Tibial artery (tissue), 4 donors: ENCODE results near the gene HDAC4.

Experiments used
- DNase-seq, 2 donors: peaks; one replicate each; pipeline ENCODE4 v3.0.0-alpha.2; 2019
- H3K27ac ChIP-seq, 2 donors: fragments of 200-600 bp; sonication (generic) in 1 of 2; 1 replicate in 1 of 2; 2 replicates in 1 of 2; pipeline ENCODE4 v1.5.1; 2018 to 2019; ENCODE audit warnings: mild to moderate bottlenecking in 1 of 2
- H3K27me3 ChIP-seq, 2 donors: fragments of 200-600 bp; sonication (generic) in 1 of 2; one replicate each; pipeline versions ENCODE4 v1.5.1 to v1.6.0; 2016 to 2019
- H3K36me3 ChIP-seq, 3 donors: fragments of 200-600 bp; sonication (generic) in 2 of 3; one replicate each; pipeline ENCODE4 v1.5.1; 2016 to 2019; ENCODE audit warnings: mild to moderate bottlenecking in 2 of 3
- H3K4me1 ChIP-seq, 4 donors: fragments of 200-600 bp; sonication (generic) in 2 of 4; 1 replicate in 3 of 4; 2 replicates in 1 of 4; pipeline ENCODE4 v1.5.1; 2016 to 2019
- H3K4me3 ChIP-seq, 2 donors: fragments of 200-600 bp; sonication (generic) in 1 of 2; 1 replicate in 1 of 2; 2 replicates in 1 of 2; pipeline ENCODE4 v1.5.1; 2018 to 2019; ENCODE audit warnings: mild to moderate bottlenecking in 2 of 2
- H3K9me3 ChIP-seq, 3 donors: fragments of 200-600 bp; sonication (generic) in 1 of 3; one replicate each; pipeline ENCODE4 v1.5.1; 2016 to 2019
- CTCF ChIP-seq, 2 experiments: fragments of 200-600 bp in 1 of 2; fragments of 450-650 bp in 1 of 2; IDR thresholded peaks; one replicate each; pipeline ENCODE4 v1.5.1; 2017 to 2019; ENCODE audit warnings: antibody characterized with exemption in 2 of 2, mild to moderate bottlenecking in 1 of 2, moderate library complexity in 1 of 2
- intact Hi-C: fragments of 100-400 bp; cut with DNase I; formaldehyde crosslinking; loops from one replicate; pipeline ENCODE4 v1.15.0; 2023; ENCODE audit warnings: low total_unique reads

Gene HDAC4

DNA sequence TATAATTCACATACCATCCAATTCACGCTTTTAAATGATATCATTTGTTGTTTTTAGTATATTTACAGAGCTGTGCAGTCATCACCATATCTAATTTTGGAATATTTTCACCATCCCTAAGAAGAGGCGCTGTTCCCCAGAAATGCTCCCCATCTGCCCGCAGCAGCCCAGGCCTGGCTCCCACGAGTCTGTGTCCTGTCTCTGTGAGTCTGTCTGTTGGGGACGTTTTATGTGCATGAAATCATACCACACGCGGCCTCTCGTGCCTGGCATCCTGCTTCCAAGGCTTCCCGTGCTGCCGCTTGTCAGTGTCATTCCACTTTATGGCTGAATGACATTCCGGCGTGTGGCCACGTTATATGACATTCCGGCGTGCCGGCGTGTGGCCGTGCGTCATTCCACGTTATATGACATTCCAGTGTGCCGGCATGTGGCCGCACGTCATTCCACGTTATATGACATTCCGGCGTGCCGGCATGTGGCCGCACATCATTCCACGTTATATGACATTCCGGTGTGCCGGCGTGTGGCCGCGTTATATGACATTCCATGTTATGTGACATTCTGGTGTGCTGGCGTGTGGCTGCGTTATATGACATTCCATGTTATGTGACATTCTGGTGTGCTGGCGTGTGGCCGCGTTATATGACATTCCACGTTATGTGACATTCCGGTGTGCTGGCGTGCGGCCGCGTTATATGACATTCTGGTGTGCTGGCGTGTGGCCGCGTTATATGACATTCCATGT, 276.5 kb downstream of the HDAC4 start:
- intact Hi-C loops: no loop called here
- DNase-seq: no peak
- Histone ChIP-seq H3K4me3 (no peak overlapping the region), H3K36me3 (peaks cover 26 to 53% (median 41%) of the 10 kb centered on the region in 3 donors), H3K27ac (no peak overlapping the region), H3K4me1 (no peaks in the 10 kb centered on the region), H3K9me3 (no peaks in the 10 kb centered on the region), H3K27me3 (no peaks in the 10 kb centered on the region)
- no peak for TF ChIP-seq CTCF (IDR thresholded peaks at IDR 0.05)

GRCh38 chr2:239122421-239123110, 278.3 kb downstream of the HDAC4 start:
- TF ChIP-seq CTCF (IDR thresholded peaks at IDR 0.05): no peak
- Histone ChIP-seq H3K4me1 (no peaks in the 10 kb centered on the region), H3K4me3 (no peak overlapping the region), H3K27ac (no peak overlapping the region), H3K36me3 (peaks cover 25 to 40% (median 32%) of the 10 kb centered on the region in 3 donors), H3K9me3 (no peaks in the 10 kb centered on the region), H3K27me3 (no peaks in the 10 kb centered on the region)
- DNase-seq: no peak
- intact Hi-C loops: no loop called here

DNA sequence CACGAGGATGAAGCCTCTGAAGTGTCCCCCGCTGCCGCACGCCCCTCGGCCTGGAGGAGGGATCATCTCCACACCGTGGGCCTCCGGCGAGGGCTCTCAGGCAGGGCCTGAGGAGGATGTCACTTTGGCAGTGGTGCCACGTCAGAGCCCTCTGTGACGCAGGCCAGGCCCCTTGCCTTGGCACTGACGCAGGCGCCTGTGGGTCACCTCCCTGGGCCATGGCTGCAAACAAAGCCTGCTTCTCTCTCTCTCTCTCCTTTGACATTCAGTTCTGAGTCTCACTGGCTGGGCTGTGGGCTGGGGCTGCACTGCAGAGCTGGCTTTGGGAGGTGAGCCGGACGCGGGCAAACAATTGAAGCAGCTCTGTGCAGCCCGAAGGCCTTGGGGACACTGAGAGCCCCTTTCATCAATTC, 279.2 kb downstream of the HDAC4 start:
- Histone ChIP-seq H3K9me3 (no peaks in the 10 kb centered on the region), H3K4me3 (no peak overlapping the region), H3K36me3 (peaks cover 25 to 34% (median 27%) of the 10 kb centered on the region in 3 donors), H3K27ac (no peak overlapping the region), H3K27me3 (no peaks in the 10 kb centered on the region), H3K4me1 (no peaks in the 10 kb centered on the region)
- DNase-seq: no peak
- TF ChIP-seq CTCF (IDR thresholded peaks at IDR 0.05): no peak
- intact Hi-C loops: no loop called here

GRCh38 chr2:239120664-239121063, 280.2 kb downstream of the HDAC4 start:
- no peak overlapping the region for H3K4me3 ChIP-seq
- intact Hi-C loops: no loop called here
- TF ChIP-seq CTCF (IDR thresholded peaks at IDR 0.05): no peak
- DNase-seq: no peak
- H3K9me3 ChIP-seq: no peaks in the 10 kb centered on the region
- H3K4me1 ChIP-seq: no peaks in the 10 kb centered on the region
- peaks cover 16 to 24% (median 17%) of the 10 kb centered on the region in 3 donors for H3K36me3 ChIP-seq
- H3K27ac ChIP-seq: no peak overlapping the region
- no peaks in the 10 kb centered on the region for H3K27me3 ChIP-seq

DNA sequence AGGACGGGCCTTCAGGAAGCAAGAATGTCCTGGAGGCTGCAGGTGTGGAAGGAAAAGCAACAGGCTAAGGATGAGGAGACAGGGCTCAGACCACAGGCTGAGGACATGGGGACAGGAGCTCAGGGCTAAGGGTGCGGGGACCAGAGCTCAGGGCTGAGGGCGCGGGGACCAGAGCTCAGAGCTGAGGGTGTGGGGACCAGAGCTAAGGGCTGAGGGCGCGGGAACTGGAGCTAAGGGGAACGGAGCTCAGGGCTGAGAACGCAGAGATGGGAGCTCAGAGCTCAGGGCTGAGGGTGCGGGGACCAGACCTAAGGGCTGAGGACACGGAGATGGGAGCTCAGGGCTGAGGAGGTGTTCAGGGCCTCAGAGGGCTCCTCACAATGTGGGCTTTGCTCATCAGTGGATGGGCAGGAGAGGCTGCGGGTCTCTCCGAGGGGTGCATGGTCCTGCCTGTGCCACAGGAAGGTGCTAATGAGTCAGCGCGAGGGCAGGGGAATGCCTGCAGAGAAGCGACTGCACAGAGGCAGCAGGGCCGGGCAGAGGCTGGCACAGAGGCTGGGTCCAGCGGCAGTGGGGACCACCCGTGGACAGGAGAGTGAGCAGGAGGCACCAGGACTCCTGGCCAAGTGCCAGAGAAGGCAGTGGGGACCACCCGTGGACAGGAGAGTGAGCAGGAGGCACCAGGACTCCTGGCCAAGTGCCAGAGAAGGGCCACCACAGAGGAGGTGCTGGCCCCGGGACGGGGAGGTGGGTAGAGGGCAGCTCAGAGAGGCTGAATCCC, 281.3 kb downstream of the HDAC4 start:
- no peaks in the 10 kb centered on the region for H3K9me3 ChIP-seq
- no peaks in the 10 kb centered on the region for H3K4me1 ChIP-seq
- TF ChIP-seq CTCF (IDR thresholded peaks at IDR 0.05): no peak
- no peak overlapping the region for H3K27ac ChIP-seq
- H3K36me3 ChIP-seq: peaks cover 5 to 20% (median 6%) of the 10 kb centered on the region in 3 donors
- no peak overlapping the region for H3K4me3 ChIP-seq
- intact Hi-C loops: no loop called here
- no peak for DNase-seq
- H3K27me3 ChIP-seq: no peaks in the 10 kb centered on the region
